ENCODE data around the gene ASTN2.

DNA sequence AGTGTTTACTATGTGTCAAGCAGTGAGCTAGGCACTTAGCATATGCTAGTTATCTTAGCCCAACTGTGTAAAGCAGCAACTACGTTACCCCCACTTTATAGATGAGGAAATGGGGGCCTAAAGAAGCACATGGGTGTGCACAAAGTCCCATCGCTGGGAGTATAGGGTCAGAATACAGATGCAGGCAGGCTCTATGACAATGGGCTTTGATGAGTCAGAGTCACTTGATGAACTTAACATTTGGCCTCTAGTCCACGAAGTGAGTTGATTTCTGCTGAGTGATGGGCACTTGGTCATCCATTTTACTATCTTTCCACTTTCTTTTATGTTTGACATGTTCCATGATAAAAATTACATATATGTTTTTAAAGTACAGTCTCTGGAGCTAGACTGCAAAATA lies 523.4 kb downstream of the ASTN2 start:
- TF ChIP-seq, protein P1, sequence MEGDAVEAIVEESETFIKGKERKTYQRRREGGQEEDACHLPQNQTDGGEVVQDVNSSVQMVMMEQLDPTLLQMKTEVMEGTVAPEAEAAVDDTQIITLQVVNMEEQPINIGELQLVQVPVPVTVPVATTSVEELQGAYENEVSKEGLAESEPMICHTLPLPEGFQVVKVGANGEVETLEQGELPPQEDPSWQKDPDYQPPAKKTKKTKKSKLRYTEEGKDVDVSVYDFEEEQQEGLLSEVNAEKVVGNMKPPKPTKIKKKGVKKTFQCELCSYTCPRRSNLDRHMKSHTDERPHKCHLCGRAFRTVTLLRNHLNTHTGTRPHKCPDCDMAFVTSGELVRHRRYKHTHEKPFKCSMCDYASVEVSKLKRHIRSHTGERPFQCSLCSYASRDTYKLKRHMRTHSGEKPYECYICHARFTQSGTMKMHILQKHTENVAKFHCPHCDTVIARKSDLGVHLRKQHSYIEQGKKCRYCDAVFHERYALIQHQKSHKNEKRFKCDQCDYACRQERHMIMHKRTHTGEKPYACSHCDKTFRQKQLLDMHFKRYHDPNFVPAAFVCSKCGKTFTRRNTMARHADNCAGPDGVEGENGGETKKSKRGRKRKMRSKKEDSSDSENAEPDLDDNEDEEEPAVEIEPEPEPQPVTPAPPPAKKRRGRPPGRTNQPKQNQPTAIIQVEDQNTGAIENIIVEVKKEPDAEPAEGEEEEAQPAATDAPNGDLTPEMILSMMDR (IDR thresholded peaks at IDR 0.05) = no peak
- TF ChIP-seq POLR2A (IDR thresholded peaks at IDR 0.05) = no peak

All from right lobe of liver (tissue), 4 donors.